ENCODE measurements around the gene MYCL. TPM values are rescaled to one million over a fixed set of nuclear protein-coding genes. Genes with fewer than 3 reads are reported as not detected.

Gene MYCL
- total RNA-seq, 1 donor from 2014 or later = 0.44 TPM

DNA sequence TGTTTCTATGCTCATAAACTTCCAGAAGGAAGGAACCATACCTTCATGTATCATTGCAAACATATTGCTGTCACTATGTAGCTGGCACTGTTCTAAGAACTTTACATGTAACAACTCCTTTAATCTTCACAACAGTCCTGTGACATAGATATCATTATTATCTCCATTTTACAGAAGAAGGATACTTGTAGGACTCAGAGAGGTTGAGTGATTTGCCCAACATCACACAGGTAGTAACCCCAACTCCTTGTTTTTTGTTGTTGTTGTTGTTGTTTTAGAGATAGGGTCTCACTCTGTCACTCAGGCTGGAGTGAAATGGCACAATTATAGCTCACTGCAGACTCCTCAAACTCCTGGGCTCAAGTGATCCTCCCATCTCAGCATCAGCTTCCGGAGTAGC, 10.8 kb downstream of the MYCL start:
- intact Hi-C loops (cut with micrococcal nuclease) = no loop called here

DNA sequence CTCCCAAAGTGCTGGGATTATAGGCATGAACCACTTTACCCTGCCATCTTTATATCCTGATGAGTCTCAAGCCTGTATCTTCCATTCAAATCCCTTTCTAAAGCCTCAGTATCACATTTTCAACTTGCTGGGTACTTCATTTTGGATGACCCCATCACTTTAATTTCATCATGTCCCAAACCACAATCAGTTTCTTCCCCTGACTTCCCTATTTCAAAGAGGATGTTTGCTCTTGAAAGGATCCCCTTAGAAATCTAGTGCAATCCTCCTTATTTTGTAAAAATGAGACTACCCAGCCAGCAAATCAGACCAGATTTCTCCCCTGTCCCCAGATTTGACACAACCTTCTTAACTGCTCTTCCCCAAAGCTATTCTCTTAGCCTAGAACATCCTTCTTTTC, 11.4 kb downstream of the MYCL start:
- H3K27ac ChIP-seq (replicated peaks) = no peak overlapping the region
- H3K9me3 ChIP-seq (replicated peaks) = no peaks in the 10 kb centered on the region
- intact Hi-C loops (cut with micrococcal nuclease) = no loop called here
- H3K36me3 ChIP-seq = no peaks in the 10 kb centered on the region
- peaks cover 34% of the 10 kb centered on the region for H3K27me3 ChIP-seq (ENCODE audit: low read depth)
- no peak for DNase-seq
- TF ChIP-seq, protein P1, sequence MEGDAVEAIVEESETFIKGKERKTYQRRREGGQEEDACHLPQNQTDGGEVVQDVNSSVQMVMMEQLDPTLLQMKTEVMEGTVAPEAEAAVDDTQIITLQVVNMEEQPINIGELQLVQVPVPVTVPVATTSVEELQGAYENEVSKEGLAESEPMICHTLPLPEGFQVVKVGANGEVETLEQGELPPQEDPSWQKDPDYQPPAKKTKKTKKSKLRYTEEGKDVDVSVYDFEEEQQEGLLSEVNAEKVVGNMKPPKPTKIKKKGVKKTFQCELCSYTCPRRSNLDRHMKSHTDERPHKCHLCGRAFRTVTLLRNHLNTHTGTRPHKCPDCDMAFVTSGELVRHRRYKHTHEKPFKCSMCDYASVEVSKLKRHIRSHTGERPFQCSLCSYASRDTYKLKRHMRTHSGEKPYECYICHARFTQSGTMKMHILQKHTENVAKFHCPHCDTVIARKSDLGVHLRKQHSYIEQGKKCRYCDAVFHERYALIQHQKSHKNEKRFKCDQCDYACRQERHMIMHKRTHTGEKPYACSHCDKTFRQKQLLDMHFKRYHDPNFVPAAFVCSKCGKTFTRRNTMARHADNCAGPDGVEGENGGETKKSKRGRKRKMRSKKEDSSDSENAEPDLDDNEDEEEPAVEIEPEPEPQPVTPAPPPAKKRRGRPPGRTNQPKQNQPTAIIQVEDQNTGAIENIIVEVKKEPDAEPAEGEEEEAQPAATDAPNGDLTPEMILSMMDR (IDR thresholded peaks at IDR 0.05; ENCODE audit: borderline replicate concordance) = no peak
- peaks cover 15% of the 10 kb centered on the region for H3K4me1 ChIP-seq
- no peak overlapping the region for H3K4me3 ChIP-seq

More for the DNA sequence above, 10.8 kb downstream of the MYCL start:
- H3K27ac ChIP-seq (replicated peaks) = no peak overlapping the region
- H3K4me3 ChIP-seq = no peak overlapping the region
- H3K9me3 ChIP-seq (replicated peaks) = no peaks in the 10 kb centered on the region
- H3K27me3 ChIP-seq (ENCODE audit: low read depth) = peaks cover 34% of the 10 kb centered on the region
- no peak for DNase-seq
- TF ChIP-seq, protein P1 (IDR thresholded peaks at IDR 0.05; ENCODE audit: borderline replicate concordance) = no peak
- H3K36me3 ChIP-seq = no peaks in the 10 kb centered on the region
- H3K4me1 ChIP-seq = peaks cover 15% of the 10 kb centered on the region

DNA sequence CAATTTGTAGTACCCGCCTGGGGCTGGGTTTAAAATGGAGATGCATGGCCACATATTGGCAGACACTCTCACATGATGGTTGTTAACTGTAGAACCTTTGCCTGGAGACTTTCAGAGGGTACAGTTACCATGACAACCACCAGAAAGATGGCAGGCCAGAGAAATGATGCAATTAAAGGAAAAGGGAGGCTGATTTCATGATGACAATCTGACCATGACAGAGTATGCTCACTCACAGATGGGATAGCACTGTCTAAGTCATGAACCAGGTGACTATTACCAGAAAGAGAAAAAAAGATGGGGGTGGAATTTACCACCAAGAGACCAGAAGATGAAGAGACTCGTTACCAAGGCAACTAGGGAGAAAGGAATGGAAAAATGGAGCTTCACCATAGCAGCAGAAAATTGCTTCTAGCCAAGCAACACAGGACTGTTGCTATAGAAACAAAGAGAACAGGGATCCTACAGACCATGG, 14.9 kb downstream of the MYCL start:
- peaks cover 23% of the 10 kb centered on the region for H3K4me1 ChIP-seq
- H3K36me3 ChIP-seq = no peaks in the 10 kb centered on the region
- intact Hi-C loops (cut with micrococcal nuclease) = no loop called here
- H3K27ac ChIP-seq (replicated peaks) = no peak overlapping the region
- no peak overlapping the region for H3K4me3 ChIP-seq
- no peaks in the 10 kb centered on the region for H3K9me3 ChIP-seq (replicated peaks)
- H3K27me3 ChIP-seq (ENCODE audit: low read depth) = peaks cover 21% of the 10 kb centered on the region
- TF ChIP-seq, protein P1 (IDR thresholded peaks at IDR 0.05; ENCODE audit: borderline replicate concordance) = no peak
- no peak for DNase-seq

DNA sequence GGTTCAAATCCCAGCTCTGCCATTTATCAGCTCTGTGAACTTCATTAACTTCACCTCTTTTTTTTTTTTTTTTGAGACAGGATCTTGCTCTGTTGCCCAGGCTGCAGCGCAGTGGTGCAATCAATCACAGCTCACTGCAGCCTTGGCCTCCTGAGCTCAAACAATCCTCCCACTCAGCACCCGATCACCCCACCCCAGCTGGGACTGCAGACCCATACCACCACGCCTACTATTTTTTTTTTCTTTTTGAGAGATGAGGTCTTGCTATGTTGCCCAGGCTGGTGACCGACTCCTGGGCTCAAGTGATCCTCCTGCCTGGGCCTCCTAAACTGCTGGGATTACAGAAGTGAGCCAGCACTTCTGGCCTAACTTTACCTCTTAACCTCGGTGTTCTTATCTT, 16.2 kb downstream of the MYCL start:
- no peak for DNase-seq
- H3K9me3 ChIP-seq (replicated peaks) = no peaks in the 10 kb centered on the region
- H3K36me3 ChIP-seq = no peaks in the 10 kb centered on the region
- H3K4me1 ChIP-seq = peaks cover 36% of the 10 kb centered on the region
- intact Hi-C loops (cut with micrococcal nuclease) = no loop called here
- no peak overlapping the region for H3K27ac ChIP-seq (replicated peaks)
- H3K27me3 ChIP-seq (ENCODE audit: low read depth) = peaks cover 14% of the 10 kb centered on the region
- H3K4me3 ChIP-seq = no peak overlapping the region
- TF ChIP-seq, protein P1 (IDR thresholded peaks at IDR 0.05; ENCODE audit: borderline replicate concordance) = no peak

DNA sequence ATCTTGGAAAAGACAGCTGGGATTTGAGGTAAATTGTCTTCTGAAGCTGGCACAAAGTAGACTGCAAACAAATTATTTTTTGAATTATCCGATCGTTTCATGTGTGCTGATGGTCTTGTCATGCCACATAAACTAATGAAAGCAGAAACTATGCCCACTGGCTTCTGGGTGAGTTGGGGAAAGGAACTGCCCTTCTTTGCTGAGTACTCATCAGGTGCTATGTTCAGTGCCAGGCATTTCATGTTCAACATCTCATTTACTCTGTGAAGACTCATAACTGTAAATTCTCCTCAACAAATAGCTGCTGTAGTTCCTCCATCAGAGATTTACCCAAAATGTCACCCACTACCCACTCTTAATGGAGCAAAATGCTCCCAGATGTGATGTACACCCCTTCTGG, 19.6 kb downstream of the MYCL start:
- TF ChIP-seq, protein P1 (IDR thresholded peaks at IDR 0.05; ENCODE audit: borderline replicate concordance) = no peak
- Histone ChIP-seq H3K4me3 (peak overlapping the region; percentile 95), H3K4me1 (peaks cover 66% of the 10 kb centered on the region), H3K9me3 (replicated peaks) (no peaks in the 10 kb centered on the region), H3K27ac (replicated peaks) (peak overlapping the region; percentile 72), H3K36me3 (no peaks in the 10 kb centered on the region), H3K27me3 (ENCODE audit: low read depth) (no peaks in the 10 kb centered on the region)
- no peak for DNase-seq
- intact Hi-C loops (cut with micrococcal nuclease) = no loop called here
